ENCODE data around the gene DNAH10.

DNAH10 gene

DNA sequence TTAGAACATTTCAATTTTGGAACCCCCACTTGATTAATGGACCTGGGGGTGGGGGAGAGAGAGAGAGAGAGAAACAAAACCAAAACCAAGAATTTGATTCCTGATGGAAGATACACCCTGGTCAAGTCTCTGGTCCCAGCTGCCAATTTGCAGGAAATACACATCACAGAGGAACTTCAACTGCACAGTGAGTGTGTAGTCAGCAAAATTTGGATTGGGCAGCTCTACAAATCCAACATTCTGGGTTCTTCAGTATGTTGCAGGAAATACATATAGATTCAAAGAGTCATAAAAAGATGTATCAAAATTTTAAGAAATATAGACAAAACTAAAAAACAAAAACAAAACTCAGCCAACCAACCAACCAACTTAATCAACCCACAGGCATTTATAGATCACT lies 17.4 kb downstream of the DNAH10 start:
- TF ChIP-seq TEAD4 (IDR thresholded peaks at IDR 0.05): no peak
- TF ChIP-seq FOXM1 (IDR thresholded peaks at IDR 0.05; ENCODE audit: borderline replicate concordance, low read depth): no peak
- no peak for TF ChIP-seq TAF1 (IDR thresholded peaks at IDR 0.05; ENCODE audit: low read depth)
- no peak for TF ChIP-seq YY1 (IDR thresholded peaks at IDR 0.05; ENCODE audit: low read depth)
- no peak for TF ChIP-seq EP300 (IDR thresholded peaks at IDR 0.05; ENCODE audit: borderline replicate concordance)
- no peak for TF ChIP-seq ZBTB7A (IDR thresholded peaks at IDR 0.05; ENCODE audit: low read depth)
- no peak for TF ChIP-seq NFIC (IDR thresholded peaks at IDR 0.05)
- TF ChIP-seq CREB1 (IDR thresholded peaks at IDR 0.05; ENCODE audit: low read depth): no peak
- TF ChIP-seq, protein P1, sequence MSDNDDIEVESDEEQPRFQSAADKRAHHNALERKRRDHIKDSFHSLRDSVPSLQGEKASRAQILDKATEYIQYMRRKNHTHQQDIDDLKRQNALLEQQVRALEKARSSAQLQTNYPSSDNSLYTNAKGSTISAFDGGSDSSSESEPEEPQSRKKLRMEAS (IDR thresholded peaks at IDR 0.05): no peak
- TF ChIP-seq REST (IDR thresholded peaks at IDR 0.05; ENCODE audit: low read depth): no peak
- no peak for TF ChIP-seq RAD21 (IDR thresholded peaks at IDR 0.05; ENCODE audit: low read depth)
- TF ChIP-seq, protein P2, sequence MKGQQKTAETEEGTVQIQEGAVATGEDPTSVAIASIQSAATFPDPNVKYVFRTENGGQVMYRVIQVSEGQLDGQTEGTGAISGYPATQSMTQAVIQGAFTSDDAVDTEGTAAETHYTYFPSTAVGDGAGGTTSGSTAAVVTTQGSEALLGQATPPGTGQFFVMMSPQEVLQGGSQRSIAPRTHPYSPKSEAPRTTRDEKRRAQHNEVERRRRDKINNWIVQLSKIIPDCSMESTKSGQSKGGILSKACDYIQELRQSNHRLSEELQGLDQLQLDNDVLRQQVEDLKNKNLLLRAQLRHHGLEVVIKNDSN (IDR thresholded peaks at IDR 0.05): no peak
- no peak for TF ChIP-seq TCF12 (IDR thresholded peaks at IDR 0.05; ENCODE audit: low read depth)
- TF ChIP-seq EGR1 (IDR thresholded peaks at IDR 0.05): no peak
- TF ChIP-seq CEBPB (IDR thresholded peaks at IDR 0.05): no peak

DNA sequence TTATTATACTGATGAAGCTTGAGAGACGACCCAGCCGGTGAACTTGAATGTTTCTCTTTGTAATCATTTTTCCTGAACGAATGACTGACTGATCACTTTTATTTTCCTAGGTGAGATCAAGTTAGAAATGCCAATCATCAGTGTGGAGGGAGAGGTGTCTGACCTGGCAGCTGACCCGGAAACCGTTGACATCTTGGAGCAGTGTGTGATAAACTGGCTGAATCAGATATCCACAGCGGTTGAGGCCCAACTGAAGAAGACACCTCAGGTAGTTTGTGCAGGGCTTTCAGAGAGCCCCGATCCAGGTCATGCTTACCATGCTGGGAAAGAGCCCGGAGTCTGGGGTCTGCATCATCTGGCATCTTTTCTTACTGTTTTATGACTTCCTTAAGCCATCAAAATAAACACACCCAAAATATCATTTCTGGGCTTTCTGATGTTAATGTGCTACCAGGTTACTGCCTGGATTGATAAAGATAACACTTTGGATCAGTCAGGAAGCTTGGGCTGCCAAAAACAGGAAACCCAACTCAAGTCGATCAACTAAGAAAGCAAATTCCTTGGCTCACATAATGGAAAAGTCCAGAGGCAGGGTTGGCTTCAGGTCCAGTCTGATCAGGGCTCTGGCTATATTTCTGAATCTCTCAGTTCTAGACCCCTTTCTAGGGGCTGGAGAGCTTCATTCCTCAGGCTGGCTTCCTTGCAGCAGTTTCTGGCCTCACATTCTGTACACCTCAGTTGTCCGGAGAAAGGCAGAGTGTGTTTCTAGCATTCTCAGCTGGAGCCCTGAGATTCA lies 21.1 kb downstream of the DNAH10 start:
- TF ChIP-seq, protein P2 (IDR thresholded peaks at IDR 0.05): no peak
- TF ChIP-seq NFIC (IDR thresholded peaks at IDR 0.05): no peak
- TF ChIP-seq CREB1 (IDR thresholded peaks at IDR 0.05; ENCODE audit: low read depth): no peak
- TF ChIP-seq, protein P1 (IDR thresholded peaks at IDR 0.05): no peak
- TF ChIP-seq YY1 (IDR thresholded peaks at IDR 0.05; ENCODE audit: low read depth): no peak
- no peak for TF ChIP-seq RAD21 (IDR thresholded peaks at IDR 0.05; ENCODE audit: low read depth)
- TF ChIP-seq TCF12 (IDR thresholded peaks at IDR 0.05; ENCODE audit: low read depth): no peak
- TF ChIP-seq REST (IDR thresholded peaks at IDR 0.05; ENCODE audit: low read depth): no peak
- TF ChIP-seq EP300 (IDR thresholded peaks at IDR 0.05; ENCODE audit: borderline replicate concordance): no peak
- TF ChIP-seq TAF1 (IDR thresholded peaks at IDR 0.05; ENCODE audit: low read depth): no peak
- no peak for TF ChIP-seq FOXM1 (IDR thresholded peaks at IDR 0.05; ENCODE audit: borderline replicate concordance, low read depth)
- TF ChIP-seq ZBTB7A (IDR thresholded peaks at IDR 0.05; ENCODE audit: low read depth): no peak
- no peak for TF ChIP-seq CEBPB (IDR thresholded peaks at IDR 0.05)

GRCh38 chr12:123787466-123787865 lies 25.4 kb downstream of the DNAH10 start:
- TF ChIP-seq YY1 (IDR thresholded peaks at IDR 0.05; ENCODE audit: low read depth): no peak
- TF ChIP-seq, protein P1 (IDR thresholded peaks at IDR 0.05): no peak
- TF ChIP-seq EGR1 (IDR thresholded peaks at IDR 0.05): no peak

GRCh38 chr12:123788541-123788940 lies 26.4 kb downstream of the DNAH10 start:
- TF ChIP-seq TEAD4 (IDR thresholded peaks at IDR 0.05): no peak
- no peak for TF ChIP-seq CREB1 (IDR thresholded peaks at IDR 0.05; ENCODE audit: low read depth)
- no peak for TF ChIP-seq REST (IDR thresholded peaks at IDR 0.05; ENCODE audit: low read depth)
- no peak for TF ChIP-seq FOXM1 (IDR thresholded peaks at IDR 0.05; ENCODE audit: borderline replicate concordance, low read depth)
- no peak for TF ChIP-seq ZBTB7A (IDR thresholded peaks at IDR 0.05; ENCODE audit: low read depth)
- no peak for TF ChIP-seq NFIC (IDR thresholded peaks at IDR 0.05)
- TF ChIP-seq, protein P1 (IDR thresholded peaks at IDR 0.05): no peak
- TF ChIP-seq YY1 (IDR thresholded peaks at IDR 0.05; ENCODE audit: low read depth): no peak

Measured in Ishikawa (cell line).